22Rv1 (cell line): Measurements from ENCODE around the gene AGPAT4.

Source experiments
- H3K27ac ChIP-seq: fragments of 450-650 bp; 2 replicates; pipeline ENCODE4 v1.5.1; 2017
- CTCF ChIP-seq: fragments of 450-650 bp; IDR thresholded peaks from 2 replicates; pipeline ENCODE4 v1.5.1; 2017; ENCODE audit warnings: mild to moderate bottlenecking
- ZFX ChIP-seq: fragments of 450-650 bp; IDR thresholded peaks from 2 replicates; pipeline ENCODE4 v1.6.1; 2017; ENCODE audit warnings: antibody characterized with exemption, borderline replicate concordance

AGPAT4 gene

DNA sequence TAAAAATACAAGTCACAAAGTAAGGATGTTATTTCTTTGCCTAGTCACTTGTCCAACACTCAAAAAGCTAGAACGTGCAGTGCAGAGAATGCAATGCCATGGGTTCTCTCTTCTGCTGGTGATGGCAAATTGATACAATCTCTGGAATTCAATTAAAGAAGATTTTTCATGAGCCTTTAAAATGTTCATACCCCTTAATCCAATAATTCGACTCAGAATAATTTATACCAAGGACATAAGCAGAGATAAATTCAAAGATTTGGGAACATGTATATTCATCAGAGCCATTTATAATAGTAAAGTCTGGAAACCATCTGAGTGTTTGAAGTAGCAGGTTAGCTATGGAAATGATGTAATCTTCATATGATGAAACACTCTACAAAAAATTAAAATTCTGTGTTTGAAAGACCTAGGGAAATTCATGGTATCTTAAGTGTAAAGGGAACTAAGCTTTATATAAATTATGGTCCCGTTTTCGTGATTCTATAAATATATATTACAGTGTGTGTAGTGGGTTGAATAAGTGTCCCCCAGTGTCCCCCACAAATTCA lies 2.8 kb upstream of the AGPAT4 start:
- TF ChIP-seq CTCF (no peak), ZFX (no peak)
- H3K27ac ChIP-seq: no peak overlapping the region

- no peak for TF ChIP-seq CTCF
- no peak for TF ChIP-seq ZFX
- H3K27ac ChIP-seq: no peak overlapping the region
Measured at GRCh38 chr6:161274898-161275297, 1.0 kb upstream of the AGPAT4 start.

DNA sequence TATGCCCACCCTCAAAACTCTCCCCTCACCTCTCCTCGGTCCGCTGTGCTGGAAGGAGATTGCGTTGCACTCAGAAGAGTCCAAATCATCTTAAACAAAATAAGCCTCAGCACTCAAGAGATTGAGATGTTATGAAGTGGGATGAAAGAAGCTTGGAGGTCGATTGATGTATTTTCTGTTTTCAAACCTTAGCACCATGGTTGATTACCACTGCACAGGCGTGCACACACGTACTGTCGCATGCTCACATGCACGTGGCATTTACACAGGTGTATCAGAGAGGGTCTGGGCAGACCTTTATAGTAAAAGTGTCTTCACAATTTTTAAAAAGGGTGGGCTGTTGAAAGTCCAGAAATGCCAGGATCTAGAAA lies 612 bp upstream of the AGPAT4 start:
- no peak overlapping the region for H3K27ac ChIP-seq
- TF ChIP-seq CTCF: no peak
- no peak for TF ChIP-seq ZFX

DNA sequence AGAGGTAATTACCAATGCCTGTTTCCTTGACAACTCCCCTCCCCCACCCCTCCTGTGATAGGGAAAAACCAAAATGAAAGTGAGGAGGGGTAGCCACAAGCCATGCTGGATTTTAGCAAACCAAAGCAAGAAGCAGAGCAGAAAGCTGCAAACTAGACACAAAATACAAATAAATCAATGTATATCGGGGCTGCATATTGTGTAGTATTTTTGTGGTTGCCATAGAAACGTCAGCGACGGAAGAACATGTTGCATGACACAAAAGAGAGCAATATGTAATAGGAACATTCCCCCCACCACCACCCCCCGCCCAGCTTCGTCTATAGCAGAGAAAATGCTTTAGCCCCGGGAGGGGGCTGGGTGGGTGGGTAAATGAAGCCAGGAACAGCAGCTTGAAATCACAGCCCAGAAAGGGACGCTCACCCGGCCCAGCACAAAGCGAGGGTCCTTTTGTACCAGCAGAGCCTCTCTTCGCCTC lies 548 bp downstream of the AGPAT4 start:
- H3K27ac ChIP-seq: no peak overlapping the region
- no peak for TF ChIP-seq CTCF
- TF ChIP-seq ZFX: no peak

DNA sequence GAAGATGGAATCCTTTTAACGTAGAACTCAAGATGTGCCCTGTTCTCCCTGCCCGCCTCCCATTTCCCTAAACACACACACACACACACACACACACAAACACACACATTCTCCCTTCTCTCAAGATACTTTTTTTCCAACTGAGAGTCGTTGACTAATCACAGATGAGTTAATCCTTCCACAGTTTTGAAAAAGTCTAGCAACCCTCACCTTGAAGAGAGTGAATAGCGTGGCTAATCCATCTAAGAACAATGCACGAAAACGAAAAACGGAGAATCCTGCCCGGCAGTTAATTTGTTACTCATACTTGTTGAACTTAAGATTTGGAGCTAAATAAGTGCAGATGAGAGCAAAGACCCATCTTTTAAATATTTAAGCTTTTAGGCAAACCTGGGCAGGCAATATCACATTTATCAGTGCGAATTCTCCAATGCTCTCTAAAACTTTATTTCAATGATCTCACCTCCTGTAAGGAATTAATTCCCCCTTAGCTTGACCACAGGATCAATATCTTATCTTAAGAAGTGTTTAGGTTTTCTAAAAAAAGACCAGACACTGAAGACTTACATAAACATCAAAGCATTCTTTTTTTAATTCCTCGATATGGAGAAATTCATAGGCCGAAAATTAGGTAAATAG lies 1.1 kb downstream of the AGPAT4 start:
- TF ChIP-seq CTCF (no peak), ZFX (no peak)
- H3K27ac ChIP-seq: no peak overlapping the region

GRCh38 chr6:161271343-161272030 lies 2.4 kb downstream of the AGPAT4 start:
- no peak overlapping the region for H3K27ac ChIP-seq
- no peak for TF ChIP-seq CTCF
- TF ChIP-seq ZFX: no peak

DNA sequence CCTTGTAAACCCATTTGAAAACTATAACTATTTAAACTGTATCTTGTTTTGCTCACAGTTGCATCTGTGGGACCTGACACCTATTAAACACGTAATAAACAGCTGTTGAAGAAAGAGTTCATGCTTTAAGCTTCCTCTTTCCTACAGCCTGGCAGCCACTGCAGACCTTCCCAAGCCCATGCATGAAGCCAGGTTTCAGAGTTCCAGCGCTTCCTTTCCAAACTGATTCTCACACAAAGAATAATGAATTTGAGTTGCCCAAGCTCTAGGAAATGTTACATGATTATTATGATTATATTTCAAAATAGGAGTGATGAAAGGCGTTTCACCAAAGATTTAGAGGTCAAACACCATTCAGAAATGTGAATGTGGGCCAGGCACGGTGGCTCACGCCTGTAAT lies 3.7 kb downstream of the AGPAT4 start:
- no peak for TF ChIP-seq ZFX
- TF ChIP-seq CTCF: no peak
- no peak overlapping the region for H3K27ac ChIP-seq
